GM19035 (cell line): ENCODE measurements around the gene EIF4EBP3.
A peak's percentile ranks its signal among the peaks of the same experiment; 100 is the strongest.

Experiments
- ATAC-seq: cut with Tn5 transposase; IDR thresholded peaks from one replicate; pipeline ENCODE4 v1.9.1; 2021; ENCODE audit not compliant: unreplicated experiment

EIF4EBP3 gene

DNA sequence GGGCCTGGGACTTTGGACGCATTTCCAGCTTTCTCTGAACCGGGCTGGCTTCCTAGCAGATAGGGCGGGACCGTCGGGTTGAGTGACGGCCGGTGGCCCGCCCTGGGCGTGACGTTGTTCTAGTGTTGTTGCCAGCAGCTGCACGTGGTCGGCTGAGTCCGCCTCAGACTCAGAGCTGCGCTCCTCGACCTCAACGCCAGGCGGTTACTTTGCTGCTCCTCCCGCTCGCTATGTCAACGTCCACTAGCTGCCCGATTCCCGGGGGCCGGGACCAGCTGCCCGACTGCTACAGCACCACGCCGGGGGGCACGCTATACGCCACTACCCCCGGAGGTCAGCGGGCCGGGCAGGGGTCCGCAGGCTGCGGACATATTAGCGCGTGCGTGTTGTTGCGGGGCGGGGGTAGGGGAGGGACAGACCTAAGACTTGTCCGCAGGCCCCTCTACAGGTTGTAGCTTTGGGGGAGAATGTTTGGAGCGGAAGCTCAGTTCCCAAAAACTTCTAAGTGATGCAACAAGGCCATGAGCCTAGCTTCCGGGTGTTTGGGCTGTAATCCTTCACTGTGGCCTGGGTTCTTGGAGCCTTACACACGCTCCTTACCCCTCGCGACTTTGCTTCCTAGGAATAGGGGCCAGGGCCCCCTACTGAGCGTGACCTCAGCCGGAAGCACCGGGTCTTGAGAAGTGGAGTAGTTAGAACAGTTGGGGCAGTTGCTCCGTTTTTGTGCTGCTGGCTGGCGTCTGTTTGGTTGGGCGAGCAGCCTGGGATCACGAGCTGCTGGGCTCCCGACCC is at the start of gene EIF4EBP3:
Gene EIF4EBP3 (plus strand): TSS at position 155 of the 792 bp plus-strand sequence. CDS start 76 bp downstream, at position 231.
- ATAC-seq, result peak; percentile 97

DNA sequence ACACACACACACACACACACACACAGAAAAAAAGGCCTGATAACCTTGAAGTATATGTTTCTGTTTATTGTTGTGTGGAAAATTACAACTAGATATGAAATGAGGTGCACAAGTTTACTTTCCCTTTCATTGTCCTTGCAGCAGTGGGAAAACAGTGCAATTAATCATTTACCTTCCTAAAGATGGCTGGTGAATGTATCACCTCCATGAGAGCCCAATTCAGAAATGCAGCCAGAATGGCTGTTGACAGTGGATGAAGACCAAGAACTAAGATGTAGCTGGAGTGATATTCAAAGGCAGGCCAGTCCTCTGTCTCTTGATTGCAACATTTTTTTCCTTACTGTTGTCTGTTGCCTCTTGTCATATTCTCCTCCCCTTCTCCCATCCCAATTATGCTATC is 49.6 kb upstream of the EIF4EBP3 start:
- ATAC-seq, result no peak

- no peak for ATAC-seq
Measured at GRCh38 chr5:140498591-140498990, 48.9 kb upstream of the EIF4EBP3 start.

GRCh38 chr5:140502834-140503233 is 44.6 kb upstream of the EIF4EBP3 start:
- no peak for ATAC-seq

DNA sequence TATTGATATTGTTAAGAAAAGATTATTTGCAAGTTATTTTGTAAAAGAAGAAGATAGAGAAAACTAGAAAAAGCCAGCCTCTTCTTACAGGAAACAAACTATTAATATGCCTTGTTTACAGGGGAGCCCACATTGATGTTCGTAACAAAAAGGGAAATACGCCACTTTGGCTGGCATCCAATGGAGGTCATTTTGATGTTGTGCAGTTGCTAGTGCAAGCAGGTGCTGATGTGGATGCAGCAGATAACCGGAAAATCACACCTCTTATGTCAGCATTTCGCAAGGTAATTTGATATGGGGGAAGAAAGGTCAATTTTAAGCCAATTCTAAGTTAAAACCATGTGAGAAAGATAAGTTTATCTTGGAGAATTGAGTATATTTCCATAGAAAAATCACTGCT is 37.6 kb upstream of the EIF4EBP3 start:
- ATAC-seq, result no peak

DNA sequence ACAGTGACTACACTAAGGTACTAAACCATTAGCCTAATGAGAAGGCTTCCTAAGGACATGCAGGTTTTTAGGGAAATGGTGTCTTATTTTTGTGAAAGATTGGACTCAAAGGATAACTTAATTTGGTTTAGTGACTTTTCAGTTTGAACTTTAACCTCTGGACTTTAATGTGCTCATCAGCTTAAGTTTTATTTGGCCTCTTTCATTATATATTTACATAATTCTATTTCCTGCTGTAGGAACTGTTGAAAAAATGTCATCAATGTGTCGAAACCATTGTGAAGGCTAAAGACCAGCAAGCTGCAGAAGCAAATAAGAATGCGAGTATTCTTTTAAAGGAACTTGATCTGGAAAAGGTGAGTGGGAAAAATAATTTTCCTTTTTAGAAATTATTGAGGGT is 34.3 kb upstream of the EIF4EBP3 start:
- no peak for ATAC-seq

DNA sequence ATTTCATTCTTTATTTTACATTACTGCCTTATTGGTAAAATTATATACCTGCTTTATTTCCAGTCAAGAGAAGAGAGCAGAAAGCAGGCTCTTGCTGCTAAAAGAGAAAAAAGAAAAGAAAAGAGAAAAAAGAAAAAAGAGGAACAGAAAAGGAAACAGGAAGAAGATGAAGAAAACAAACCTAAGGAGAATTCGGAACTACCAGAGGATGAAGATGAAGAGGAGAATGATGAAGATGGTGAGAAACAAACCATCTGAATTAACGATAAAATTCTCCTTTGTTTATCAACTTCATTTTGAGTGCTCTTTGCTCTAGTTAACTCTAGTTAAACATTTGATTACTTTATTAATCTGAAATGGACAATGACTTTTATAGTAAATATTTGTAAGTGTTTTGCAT is 23.5 kb upstream of the EIF4EBP3 start:
- no peak for ATAC-seq

DNA sequence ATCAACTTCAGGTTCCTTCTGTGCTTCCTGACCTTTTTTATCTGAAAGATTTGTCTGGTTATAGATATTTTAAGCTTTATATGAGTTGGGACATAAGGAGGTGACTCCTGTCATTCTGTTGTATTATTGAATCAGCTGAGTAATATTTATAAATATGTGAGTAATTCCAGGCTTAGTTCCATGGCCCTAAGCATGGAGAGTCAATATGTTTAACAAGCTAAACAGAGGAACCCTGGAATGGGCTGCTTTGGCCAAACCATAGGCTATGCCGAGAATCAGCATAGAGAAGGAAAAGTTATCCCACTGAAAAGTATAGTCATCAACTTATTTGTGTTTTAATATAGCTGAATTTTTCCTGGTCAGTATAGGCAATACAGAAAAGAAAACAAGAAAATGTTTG is 7.2 kb upstream of the EIF4EBP3 start:
- no peak for ATAC-seq

DNA sequence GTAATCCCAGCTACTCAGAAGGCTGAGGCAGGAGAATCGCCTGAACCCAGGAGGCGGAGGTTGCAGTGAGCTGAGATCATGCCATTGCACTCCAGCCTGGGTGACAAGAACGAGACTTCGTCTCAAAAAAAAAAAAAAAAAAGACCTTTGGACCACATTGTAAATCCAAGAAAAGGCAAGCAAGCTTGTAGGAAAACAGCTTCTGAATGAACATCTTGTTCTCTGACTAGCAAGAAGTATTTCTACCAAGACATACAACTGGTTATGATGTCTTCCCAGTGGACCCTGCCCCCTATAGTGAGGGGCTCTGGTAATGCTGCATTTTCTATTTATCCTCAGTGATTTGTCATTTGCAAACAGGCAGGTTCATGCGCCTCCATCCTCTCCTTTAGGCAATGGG is 4.5 kb upstream of the EIF4EBP3 start:
- no peak for ATAC-seq

DNA sequence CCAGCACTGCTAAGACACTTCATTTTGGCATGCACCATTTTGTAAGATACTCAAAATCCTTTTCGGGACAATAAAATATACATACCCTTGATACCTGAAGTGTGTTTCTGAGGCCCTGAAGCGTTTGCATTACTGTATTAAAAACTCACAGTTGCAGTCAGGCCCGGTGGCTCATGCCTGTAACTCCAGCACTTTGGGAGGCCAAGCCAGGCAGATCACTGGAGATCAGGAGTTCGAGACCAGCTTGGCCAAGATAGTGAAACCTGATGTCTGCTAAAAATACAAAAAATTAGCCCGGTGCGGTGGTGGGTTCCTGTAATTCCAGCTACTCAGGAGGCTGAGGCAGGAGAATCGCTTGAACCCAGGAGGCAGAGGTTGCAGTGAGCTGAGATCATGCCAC is 2.5 kb upstream of the EIF4EBP3 start:
- ATAC-seq, result no peak

- no peak for ATAC-seq
Measured at GRCh38 chr5:140545606-140546005, 1.9 kb upstream of the EIF4EBP3 start.

DNA sequence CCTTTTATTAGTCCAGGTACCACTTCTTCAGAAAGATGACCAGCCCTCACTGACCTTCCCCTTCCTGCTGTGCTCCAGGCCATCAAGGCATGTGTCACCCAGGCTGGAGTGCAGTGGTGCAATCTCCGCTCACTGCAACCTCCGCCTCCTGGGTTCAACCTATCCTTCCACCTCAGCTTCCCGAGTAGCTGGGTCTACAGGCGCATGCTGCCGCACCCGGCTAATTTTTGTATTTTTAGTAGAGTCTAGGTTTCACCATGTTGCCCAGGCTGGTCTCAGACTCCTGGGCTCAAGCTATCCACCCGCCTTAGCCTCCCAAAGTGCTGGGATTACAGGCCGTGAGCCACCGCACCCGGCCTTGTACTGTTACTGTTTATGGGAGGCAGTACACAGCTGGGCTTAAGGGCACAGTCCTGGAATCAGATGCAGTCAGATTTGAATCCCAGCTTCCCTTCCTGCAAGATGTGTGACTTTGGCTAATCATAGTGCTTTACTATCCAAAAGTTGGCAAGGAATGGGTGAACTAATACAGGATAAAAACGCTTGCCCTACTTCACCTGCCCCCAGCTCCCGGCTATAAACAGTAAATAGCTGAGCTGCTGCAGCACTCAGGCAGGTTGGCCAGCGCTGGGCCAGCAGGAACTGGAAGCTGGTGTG is 483 bp upstream of the EIF4EBP3 start:
- no peak for ATAC-seq

DNA sequence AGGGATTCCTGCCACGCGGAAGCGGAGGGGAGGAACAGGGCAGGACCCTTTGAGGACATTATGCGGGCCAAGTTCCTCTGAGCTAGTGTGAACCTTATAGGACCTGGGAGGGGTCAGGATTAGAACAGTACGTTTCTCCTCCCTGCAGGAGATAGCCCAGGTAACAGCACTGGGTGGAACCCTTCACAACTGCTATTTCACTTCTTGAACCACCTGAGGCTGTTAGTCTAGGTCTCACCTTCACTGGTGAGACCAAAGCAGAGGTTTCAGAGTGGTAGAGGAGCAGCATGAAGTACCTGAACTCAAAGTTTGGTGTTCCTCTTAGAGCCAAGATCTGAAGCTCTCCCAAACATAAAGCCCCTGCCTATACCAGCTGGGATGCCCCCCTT is 832 bp downstream of the EIF4EBP3 start:
- ATAC-seq, result peak; percentile 4

GRCh38 chr5:140548791-140549190 is 1.3 kb downstream of the EIF4EBP3 start:
- no peak for ATAC-seq

- no peak for ATAC-seq
Measured at GRCh38 chr5:140549237-140550144, 2.0 kb downstream of the EIF4EBP3 start.

DNA sequence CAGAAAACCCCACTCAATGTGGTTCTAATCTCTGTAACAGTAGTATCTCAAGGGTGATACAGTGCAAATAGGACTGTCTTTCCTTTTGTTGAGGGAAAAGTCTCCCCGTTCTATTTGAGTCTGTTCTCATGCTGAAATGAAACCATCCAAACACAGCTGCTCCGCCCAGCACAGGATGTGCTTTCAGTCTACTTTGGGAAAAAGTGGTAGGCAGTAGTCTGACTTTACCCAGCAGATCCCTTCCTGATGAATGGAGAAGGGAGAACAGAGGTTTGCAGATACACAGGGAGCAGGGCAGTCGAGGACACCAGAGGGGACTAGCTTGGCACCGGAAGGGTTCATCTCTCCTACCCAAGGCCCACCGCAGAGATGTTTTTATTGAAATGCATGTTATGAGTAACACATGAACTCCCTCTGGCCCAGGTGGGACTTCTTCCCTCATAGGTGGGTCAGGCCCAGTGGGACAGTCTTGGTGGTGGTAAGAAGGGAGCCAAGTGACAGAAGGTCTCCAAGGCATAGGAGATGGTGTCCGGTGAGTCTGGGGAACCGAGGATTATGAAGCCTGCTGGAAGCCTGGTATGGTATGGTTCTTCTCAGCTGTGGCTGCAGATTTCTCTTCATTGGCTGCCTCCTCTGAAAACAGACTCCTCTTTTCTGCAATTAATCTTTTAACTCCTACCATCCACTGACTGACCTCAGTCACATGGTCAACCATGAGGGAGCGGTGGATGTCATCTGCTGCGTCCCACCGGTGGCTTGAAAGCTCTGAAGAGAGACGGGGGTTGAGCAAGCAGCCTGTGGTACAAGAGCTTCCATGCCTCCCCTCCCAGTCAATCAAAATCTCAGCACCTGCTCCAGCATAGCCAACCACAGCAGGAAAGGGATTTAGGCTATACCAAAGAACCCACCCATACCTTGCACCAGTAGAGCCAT is 3.0 kb downstream of the EIF4EBP3 start:
- no peak for ATAC-seq

DNA sequence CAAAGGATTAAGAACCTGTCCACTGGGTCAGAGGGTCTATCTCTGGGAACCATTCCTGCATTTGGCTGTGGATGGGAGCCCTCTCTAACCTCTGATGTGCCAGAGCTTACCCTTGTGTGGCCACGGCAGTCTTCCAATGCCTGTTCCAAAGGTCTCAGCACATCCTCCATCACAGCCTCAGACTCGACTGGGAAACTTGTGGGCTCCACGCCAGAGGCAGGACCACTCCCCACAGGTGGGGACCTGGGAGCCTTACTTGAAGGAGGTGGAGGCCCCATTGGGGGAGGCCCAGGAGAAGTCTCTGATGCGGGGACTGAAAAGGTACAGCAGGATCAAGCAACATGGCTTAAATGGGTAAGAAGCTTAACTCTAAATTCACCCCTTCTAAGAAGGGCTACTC is 4.4 kb downstream of the EIF4EBP3 start:
- no peak for ATAC-seq

DNA sequence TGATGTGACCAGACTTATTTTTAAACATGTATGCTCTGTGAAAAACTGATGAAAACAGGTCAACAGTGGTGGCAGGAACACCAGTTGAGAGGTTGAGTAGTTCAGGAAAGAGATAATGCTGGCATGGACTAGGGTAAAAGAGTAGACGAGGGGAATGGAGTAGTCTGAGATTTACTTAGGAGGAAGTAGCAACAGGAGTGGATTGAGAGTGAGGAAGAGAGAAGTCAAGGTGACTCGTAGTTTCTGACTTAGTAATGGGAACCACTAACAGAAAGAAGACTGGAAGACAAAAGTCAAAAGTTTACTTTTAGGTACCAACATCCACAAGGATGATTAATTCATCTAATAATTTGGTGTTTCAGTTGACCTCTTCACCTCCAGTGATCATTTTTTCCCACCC is 6.2 kb downstream of the EIF4EBP3 start:
- no peak for ATAC-seq

GRCh38 chr5:140554454-140554853 is 7.0 kb downstream of the EIF4EBP3 start:
- ATAC-seq, result no peak

DNA sequence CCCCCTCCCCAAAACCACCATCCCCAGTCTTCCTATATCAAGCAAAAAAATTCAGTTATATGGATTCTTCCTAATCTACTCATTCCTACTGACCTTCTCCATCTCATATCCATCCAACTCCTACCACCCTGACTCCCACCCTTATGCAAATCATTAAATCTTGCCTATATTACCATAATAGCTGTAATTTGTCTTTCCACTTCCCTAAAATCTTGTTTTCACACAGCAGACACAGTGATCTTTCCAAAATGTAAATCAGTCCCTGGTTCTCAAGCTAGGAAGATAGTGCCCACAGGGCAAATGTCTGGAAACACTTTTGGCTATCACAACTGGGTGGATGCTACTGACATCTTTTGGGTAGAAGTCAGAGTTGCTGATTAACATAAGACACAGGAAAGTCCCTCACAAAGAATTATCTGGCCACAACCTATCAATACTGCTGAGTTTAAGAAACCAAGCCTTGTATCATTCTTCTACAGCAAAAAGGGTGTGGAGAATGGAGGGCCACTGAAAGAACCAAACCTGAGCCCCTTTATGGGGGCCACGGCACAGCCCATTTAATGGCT is 8.4 kb downstream of the EIF4EBP3 start:
- ATAC-seq, result no peak
